GM18951 (cell line): ENCODE data around the gene ZNF584.
A peak's percentile ranks its signal among the peaks of the same experiment; 100 is the strongest.
"Not testable (repeated sequence)": the region's sequence is repeated elsewhere in the genome, so short reads cannot be mapped to it uniquely, and the experiment has no call there.

ENCODE experiments used
- POLR2A ChIP-seq: IDR thresholded peaks from 4 replicates; pipeline ENCODE4 v1.6.1; 2011; ENCODE audit warnings: mild to moderate bottlenecking; ENCODE audit not compliant: insufficient read length, insufficient read depth; ENCODE audit errors: extremely low read depth
- in situ Hi-C: fragments of 300-500 bp; cut with MboI; formaldehyde crosslinking; loops from one replicate; pipeline ENCODE4 v1.12.0; 2022; ENCODE audit warnings: low sequenced_read_pairs, mixed read lengths, inconsistent platforms; ENCODE audit not compliant: unreplicated experiment

ZNF584 gene

DNA sequence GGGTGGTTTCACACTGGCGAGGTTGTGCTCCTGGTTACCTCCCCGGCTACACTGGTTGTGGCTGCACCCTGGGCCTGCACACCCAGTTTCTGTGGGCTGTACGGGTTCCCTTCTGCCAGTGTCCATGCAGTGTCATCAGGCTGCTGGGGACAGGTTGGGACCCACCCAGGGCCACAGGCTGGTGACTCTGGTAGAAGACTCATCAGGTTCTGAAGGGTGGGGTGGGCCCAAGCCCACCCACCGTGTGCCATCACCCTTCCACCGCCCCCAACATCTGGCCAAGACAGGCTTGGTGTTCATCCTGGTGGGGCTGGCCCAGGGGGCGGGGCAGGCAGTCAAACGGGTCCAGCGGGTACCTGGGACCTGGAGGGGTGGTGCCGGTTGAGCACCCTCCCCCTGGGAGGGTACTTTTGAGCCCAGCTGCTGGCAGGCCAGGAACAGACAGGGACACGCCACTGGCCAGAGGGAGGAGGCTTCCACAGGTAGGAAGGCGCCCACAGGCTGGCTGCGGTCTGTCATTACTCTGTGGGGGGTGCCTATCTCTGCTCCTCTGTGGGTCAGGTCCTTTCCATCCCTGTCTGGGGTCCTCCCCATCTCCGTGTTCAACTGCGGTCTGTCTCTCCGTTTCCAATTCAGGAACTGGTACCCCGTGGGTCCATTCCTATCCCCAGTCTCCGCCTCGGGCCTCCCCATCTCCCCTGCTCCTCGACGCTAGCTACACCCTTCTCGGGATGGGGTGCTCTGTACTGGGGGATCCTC is 13.1 kb upstream of the ZNF584 start, which contains the start of gene RNF225:
Gene RNF225 (plus strand): TSS at position 437 of the 759 bp plus-strand sequence. CDS start 434 bp downstream, outside the sequence.
- in situ Hi-C loops = no loop called here
- peak; percentile 51 for TF ChIP-seq POLR2A

DNA sequence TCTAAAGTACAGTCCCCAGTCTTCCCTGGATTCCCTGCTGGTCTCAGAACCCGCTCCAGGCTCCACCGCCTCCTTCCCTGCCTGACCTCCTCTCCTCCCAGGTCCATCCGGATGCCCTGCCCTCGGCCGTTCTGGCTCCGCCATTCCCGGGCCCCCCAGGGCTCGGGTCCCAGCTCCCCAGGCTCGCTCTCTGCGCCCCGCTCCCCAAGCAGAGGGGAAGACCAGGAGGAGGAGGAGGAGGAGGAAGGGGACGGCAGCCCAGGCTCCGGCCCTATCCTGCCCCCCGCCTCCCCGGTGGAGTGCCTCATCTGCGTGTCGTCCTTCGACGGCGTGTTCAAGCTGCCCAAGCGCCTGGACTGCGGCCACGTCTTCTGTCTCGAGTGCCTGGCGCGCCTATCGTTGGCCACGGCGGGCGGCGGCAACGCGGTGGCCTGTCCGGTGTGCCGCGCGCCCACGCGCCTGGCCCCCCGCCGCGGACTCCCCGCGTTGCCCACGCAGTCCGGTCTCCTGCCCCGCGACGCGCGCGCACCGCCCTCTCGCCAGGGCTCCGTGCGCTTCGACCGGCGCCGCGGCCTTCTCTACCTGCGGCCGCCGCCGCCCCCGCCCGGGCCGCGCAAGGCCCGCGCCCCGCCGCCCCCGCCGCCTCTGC is 12.3 kb upstream of the ZNF584 start:
- in situ Hi-C loops = no loop called here
- TF ChIP-seq POLR2A = no peak

DNA sequence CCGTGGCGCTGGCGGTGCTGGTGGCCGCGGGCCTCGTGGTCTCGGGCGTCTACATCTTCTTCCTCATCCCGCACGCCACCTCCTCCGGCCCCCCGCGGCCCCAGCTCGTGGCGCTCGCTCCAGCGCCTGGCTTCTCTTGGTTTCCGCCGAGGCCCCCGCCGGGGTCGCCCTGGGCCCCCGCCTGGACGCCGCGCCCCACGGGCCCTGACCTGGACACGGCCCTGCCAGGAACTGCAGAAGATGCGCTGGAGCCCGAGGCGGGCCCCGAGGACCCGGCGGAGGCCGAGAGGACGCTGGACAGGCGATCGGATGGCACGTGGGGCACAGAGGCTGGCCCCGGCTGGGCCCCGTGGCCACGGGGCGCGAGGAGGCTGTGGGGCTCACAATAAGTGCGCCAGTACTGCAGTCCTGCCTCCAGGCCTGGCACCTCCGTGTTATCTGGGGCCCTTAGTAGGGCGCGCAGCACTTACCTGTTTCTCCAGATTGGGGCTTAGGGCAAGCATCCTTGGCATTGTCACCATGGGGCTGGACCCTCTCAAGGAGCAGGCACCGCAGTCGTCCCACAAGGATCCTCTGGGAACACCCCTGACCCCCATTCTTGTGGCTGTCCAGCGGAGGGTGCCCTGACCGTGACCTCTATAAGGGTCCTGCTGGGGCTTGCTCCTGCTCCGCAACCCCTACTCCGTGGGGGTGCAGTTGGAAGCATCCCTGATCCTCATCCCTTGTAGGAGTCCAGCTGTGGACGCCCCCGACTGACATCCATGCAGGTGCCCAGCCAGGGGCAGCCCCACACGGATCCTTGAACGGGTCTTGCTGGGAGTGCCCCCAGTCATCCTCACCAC is 11.5 kb upstream of the ZNF584 start:
- TF ChIP-seq POLR2A = no peak
- in situ Hi-C loops = no loop called here

DNA sequence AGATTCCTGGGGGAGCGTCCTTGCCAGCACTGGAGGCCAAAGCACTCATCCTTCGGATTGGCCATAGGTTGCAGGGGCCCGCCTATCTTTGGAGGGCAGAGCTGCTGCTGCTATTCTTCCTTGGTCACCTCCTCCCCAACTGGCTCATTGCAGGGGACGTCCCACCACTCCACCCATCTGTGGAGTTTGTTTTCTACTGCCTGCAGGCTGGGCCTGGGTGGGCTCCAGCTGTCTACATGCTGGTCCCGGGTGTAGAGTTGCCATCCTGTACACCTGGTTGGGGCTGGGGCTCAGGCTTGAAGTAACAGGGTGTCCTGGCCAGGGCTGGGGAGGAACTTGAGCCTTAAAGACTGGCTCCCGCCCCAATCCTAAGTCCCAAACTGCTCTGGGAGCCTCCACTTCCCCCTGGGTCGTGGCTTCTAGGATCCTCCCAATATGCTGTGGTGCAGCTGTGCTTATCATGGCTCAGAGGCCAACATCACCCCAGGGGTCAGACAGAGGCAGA is 10.9 kb upstream of the ZNF584 start:
- in situ Hi-C loops = no loop called here
- no peak for TF ChIP-seq POLR2A

DNA sequence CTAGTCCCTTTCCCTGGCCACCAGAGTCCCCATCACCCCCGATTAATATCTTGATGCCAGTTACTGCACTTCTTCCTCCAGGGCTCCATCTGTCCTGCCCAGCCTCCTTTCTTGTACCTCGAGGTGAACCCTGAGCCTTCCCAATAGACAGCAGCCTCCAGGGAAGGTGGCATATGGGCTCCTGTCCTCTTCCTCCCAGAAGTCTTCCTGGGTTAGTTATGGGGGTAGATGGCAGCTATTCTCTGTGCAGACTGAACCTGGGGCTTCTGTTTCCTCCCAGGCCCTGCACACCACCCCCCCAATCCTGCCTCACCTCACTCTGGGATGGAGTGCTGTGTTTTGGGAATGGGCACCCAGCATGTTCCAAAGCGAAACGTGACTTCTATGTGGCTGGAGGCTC is 10.4 kb upstream of the ZNF584 start:
- no peak for TF ChIP-seq POLR2A
- in situ Hi-C loops = no loop called here

DNA sequence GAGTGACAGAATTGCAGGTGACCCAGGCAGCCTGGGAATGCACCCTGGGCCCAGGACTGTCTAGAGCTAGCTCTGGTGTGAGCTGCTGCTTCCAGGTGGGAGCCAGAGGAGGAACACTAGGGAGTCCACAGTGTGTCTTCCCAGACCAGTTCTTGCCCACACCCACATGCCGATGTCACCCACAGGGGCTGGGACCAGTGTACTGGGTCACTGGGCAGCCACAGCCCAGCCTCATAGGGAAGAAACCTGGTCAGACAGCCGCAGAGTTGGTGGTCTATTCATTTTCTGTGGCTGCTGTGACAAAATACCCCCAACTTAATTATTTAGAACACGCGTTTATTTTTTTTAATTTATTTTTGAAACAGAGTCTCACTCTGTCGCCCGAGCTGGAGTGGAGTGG is 9.9 kb upstream of the ZNF584 start:
- no peak for TF ChIP-seq POLR2A
- in situ Hi-C loops = no loop called here

DNA sequence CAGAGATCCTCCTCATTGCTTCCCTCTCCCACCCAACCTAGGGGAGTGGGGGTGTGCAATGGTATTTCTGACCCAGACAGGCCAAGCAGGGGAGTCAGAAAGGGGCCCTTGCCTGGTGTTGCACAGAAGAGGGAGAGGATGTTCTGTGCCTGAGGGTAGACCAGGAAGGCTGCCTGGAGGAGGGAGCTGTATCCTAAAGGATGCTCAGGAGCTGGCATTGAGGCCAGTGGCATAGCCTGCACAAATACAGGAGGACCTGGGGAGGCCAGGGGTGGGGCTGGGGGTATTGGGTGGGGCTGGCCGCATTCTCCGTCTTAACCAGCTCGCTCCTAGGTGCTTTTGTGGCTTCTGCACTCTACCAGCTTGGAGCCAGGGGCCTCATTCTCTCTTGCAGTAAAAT is 8.5 kb upstream of the ZNF584 start:
- TF ChIP-seq POLR2A = no peak
- in situ Hi-C loops = no loop called here

DNA sequence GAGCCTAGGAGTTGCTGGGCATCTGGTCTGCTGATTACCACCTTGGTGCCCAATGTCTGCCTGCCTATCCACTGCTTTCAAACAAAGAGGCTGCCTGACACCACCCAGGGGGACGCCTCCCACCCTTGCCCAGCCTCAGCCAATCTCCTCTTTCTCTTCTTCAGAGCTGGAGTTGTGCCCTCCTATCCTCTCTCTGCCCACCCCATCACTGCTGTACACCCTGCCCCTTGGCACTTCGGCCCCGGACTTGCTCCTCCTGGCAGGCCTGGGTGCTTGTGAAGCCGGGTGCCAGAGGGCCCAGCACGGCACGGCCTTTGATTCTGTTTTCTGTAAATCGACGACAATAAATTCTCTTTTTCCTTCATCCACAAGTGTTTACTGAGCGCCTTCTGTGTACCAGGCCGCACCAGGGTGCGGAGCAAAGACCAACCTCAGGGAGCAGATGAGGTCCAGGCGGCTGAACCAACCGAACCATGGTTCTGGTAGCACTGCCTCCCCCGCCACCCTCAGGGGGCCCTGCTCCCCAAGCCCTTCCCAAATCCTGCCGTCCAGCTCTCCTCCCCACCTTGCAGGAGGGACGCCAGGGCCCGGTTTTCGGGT is 8.0 kb upstream of the ZNF584 start:
- no peak for TF ChIP-seq POLR2A
- in situ Hi-C loops = no loop called here

DNA sequence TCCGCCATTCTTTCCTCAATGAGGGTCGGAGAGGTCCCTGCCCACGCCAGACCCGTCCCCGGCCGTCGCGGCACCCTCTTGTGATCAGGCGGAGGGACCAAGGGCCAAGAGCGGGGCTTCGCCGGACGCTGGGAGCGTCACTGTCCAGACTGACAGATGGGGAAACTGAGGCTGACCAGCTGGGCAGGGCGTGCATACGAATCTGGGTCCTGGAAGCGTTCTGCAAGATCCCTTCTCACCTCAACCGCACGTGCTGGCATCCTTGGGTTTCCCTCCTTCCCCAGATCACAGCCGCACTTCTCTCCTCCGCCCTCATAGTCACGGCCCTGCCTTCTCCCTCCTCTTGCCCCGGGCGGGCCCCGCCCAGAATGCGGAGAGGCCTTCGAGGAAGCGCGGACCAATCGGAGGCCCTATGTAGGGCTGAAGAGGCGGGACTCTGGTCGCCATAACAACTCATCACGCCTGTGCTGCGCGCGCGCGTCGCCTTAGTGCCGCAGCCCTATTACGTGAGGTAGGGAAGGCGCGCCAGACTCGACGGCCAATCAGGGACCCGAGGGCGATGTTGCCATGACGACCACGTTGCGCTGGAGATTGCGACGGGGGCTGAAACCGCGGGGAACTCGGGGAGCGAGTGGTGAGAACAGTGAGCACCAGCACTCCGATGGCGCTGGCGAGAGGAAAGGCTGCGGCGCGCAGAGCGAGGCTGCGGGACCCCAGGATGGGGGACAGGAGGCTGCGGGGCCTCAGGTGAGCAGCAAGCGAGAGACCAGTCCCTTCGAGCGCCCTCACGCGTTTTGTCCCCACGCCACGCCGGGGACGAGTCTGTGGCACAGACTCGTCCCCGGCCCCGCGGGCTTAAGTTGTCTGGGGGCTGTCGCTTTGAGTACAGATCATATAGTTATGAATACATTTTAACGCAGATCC is 7.3 kb upstream of the ZNF584 start:
- in situ Hi-C loops = no loop called here
- TF ChIP-seq POLR2A = peak; percentile 86

DNA sequence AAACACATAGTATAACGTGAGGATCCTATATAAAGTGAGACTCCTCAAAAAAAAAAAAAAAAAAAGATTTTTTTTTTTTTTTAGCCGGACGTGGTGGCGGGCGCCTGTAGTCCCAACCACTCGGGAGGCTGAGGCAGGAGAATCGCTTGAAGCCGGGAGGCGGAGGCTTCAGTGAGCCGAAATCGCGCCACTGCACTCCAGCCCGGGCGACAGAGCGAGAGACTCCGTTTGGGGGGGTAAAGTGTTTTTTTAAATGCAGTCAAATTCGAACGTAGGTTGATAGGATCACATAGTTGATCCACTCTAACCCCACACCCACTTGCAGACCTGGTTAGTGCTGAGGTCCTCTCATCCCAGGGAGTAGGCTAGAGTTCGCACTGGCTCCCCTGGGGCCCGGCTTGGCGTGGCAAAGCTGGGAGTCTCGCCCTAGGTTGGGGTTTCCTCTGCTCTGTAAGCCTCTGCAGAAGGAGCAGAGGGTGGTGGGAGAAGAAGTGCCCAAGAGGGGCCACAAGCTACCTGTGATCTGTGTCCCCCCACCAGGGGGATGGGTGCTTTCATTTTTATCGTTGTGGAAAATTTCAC is 6.5 kb upstream of the ZNF584 start:
- no peak for TF ChIP-seq POLR2A
- in situ Hi-C loops = no loop called here

DNA sequence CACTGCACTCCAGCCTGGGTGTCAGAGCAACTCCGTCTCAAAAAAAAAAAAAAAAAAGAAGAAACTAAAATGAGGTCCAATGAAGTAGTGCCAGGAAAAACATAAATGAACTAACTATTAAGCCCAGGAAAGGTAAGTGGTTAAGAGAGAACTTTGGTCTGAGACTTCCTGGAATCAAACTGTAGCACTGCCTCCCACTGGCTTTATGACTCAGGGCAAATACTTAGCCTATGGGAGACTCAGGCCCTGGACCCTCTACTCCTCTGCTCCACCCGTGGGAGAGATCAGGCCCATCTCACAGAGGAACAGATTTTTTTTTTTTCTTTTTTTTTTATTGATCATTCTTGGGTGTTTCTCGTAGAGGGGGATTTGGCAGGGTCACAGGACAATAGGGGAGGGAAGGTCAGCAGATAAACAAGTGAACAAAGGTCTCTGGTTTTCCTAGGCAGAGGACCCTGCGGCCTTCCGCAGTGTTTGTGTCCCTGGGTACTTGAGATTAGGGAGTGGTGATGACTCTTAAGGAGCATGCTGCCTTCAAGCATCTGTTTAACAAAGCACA is 4.5 kb upstream of the ZNF584 start:
- in situ Hi-C loops = not testable (repeated sequence)
